Natural killer cell (primary cell): ENCODE data around the gene YBX3. TPM values are rescaled to one million over a fixed set of nuclear protein-coding genes. Genes with fewer than 3 reads are reported as not detected.

Source experiments
- ATAC-seq, 3 donors: fragments of 150-1000 bp in 2 of 3; fragments of 200-7000 bp in 1 of 3; cut with Tn5 transposase; 1 replicate in 1 of 3; 2 replicates in 2 of 3; pipeline ENCODE4 v1.10.0; 2021; ENCODE audit warnings: mild to moderate bottlenecking in 2 of 3, moderate library complexity in 2 of 3
- DNase-seq, 2 donors: peaks; one replicate each; pipeline versions ENCODE4 v3.0.0 to v3.0.0-alpha.2; 2013 to 2021; ENCODE audit warnings: mixed read lengths in 1 of 2
- H3K27ac ChIP-seq: one replicate; pipeline ENCODE4 v1.5.1; 2013; ENCODE audit warnings: mild to moderate bottlenecking, low read length
- H3K27me3 ChIP-seq: one replicate; pipeline ENCODE4 v1.6.1; 2013; ENCODE audit warnings: low read length; ENCODE audit not compliant: control insufficient read depth, insufficient read depth
- H3K36me3 ChIP-seq: one replicate; pipeline ENCODE4 v1.6.1; 2013; ENCODE audit warnings: low read length; ENCODE audit not compliant: control insufficient read depth, insufficient read depth
- H3K4me1 ChIP-seq: one replicate; pipeline ENCODE4 v1.6.1; 2013; ENCODE audit warnings: low read length; ENCODE audit not compliant: control insufficient read depth, insufficient read depth
- H3K4me3 ChIP-seq: one replicate; pipeline ENCODE4 v1.5.1; 2013; ENCODE audit warnings: low read length
- H3K9me3 ChIP-seq: one replicate; pipeline ENCODE4 v1.6.1; 2013; ENCODE audit warnings: low read length; ENCODE audit not compliant: control insufficient read depth, insufficient read depth
- H3K27ac Mint-ChIP-seq, 2 donors: one replicate each; pipeline ENCODE4 v1.8.0; 2022; ENCODE audit warnings: mild to moderate bottlenecking in 2 of 2, mixed read lengths in 2 of 2, moderate library complexity in 1 of 2
- H3K27me3 Mint-ChIP-seq, 2 donors: one replicate each; pipeline ENCODE4 v1.8.0; 2022; ENCODE audit warnings: low read depth in 2 of 2, mixed read lengths in 2 of 2
- H3K36me3 Mint-ChIP-seq: one replicate; pipeline ENCODE4 v1.8.0; 2022; ENCODE audit warnings: mixed read lengths
- H3K4me1 Mint-ChIP-seq, 2 donors: one replicate each; pipeline ENCODE4 v1.8.0; 2022; ENCODE audit warnings: mixed read lengths in 2 of 2
- H3K4me3 Mint-ChIP-seq: one replicate; pipeline ENCODE4 v1.8.0; 2022; ENCODE audit warnings: mild to moderate bottlenecking, moderate library complexity, mixed read lengths
- H3K9me3 Mint-ChIP-seq, 2 donors: one replicate each; pipeline ENCODE4 v1.8.0; 2022; ENCODE audit warnings: mixed read lengths in 2 of 2
- CTCF ChIP-seq: fragments of 200-600 bp; IDR thresholded peaks from one replicate; pipeline ENCODE4 v1.8.0; 2022; ENCODE audit warnings: antibody characterized with exemption
- WGBS: methylation state at CpG from one replicate; pipeline ENCODE4 v1.1.7; 2013; ENCODE audit warnings: missing lambda C conversion rate; ENCODE audit not compliant: insufficient coverage; 5-methylcytosine and 5-hydroxymethylcytosine counted together
- intact Hi-C: fragments of 100-400 bp; cut with micrococcal nuclease; formaldehyde crosslinking; loops from one replicate; pipeline ENCODE4 v1.14.2; 2022
- total RNA-seq, 4 donors: library from RNA; stranded (reverse); fragments of 120-200 nt in 1 of 4; gene quantifications; one replicate each; pipeline versions ENCODE4 v1.2.3 to v1.2.4, GENCODE V29; 2013 to 2022

The YBX3 gene
- total RNA-seq, 3 donors from 2014 or later (not counting 1 experiment from before 2014, with no cell fraction given) = 13.4 to 36.0 (median 33.0) TPM

GRCh38 chr12:10716277-10716676 is 6.8 kb downstream of the YBX3 start:
- no peak overlapping the region for H3K4me3 ChIP-seq
- intact Hi-C loops = no loop called here
- no peaks in the 10 kb centered on the region for H3K9me3 Mint-ChIP-seq
- H3K27me3 Mint-ChIP-seq = peaks cover 38 to 75% of the 10 kb centered on the region in 2 donors
- H3K27ac ChIP-seq = no peak overlapping the region
- H3K36me3 ChIP-seq = no peaks in the 10 kb centered on the region
- no peak overlapping the region for H3K27ac Mint-ChIP-seq
- ATAC-seq (no peak), DNase-seq (no peak)
- no peak overlapping the region for H3K4me3 Mint-ChIP-seq
- H3K9me3 ChIP-seq = no peaks in the 10 kb centered on the region
- peaks cover 4% of the 10 kb centered on the region for H3K4me1 ChIP-seq
- H3K36me3 Mint-ChIP-seq = no peaks in the 10 kb centered on the region
- no peak for TF ChIP-seq CTCF
- peaks cover 0 to 7% of the 10 kb centered on the region in 2 donors for H3K4me1 Mint-ChIP-seq
- 93% methylated on average over 2 of the region's 4 CpGs for whole genome bisulfite sequencing
- peaks cover 2% of the 10 kb centered on the region for H3K27me3 ChIP-seq

- Mint-ChIP-seq H3K4me3 (no peak overlapping the region), H3K4me1 (peaks cover 0 to 7% of the 10 kb centered on the region in 2 donors), H3K27ac (no peak overlapping the region), H3K36me3 (no peaks in the 10 kb centered on the region), H3K27me3 (peaks cover 38 to 69% of the 10 kb centered on the region in 2 donors), H3K9me3 (no peaks in the 10 kb centered on the region)
- TF ChIP-seq CTCF = no peak
- Histone ChIP-seq H3K27me3 (peaks cover 2% of the 10 kb centered on the region), H3K9me3 (no peaks in the 10 kb centered on the region), H3K27ac (no peak overlapping the region), H3K36me3 (no peaks in the 10 kb centered on the region), H3K4me3 (no peak overlapping the region), H3K4me1 (peaks cover 4% of the 10 kb centered on the region)
- 74% methylated on average over 4 of the region's 6 CpGs for WGBS
- DNase-seq (peak in 1 of 2 donors; percentile 57), ATAC-seq (no peak)
- intact Hi-C loops = no loop called here
Measured at GRCh38 chr12:10715491-10715890, 7.6 kb downstream of the YBX3 start.

GRCh38 chr12:10709808-10710207 is 13.3 kb downstream of the YBX3 start:
- H3K27ac ChIP-seq = no peak overlapping the region

More at GRCh38 chr12:10709808-10710207, 13.3 kb downstream of the YBX3 start:
- Histone ChIP-seq H3K27me3 (no peaks in the 10 kb centered on the region), H3K4me1 (no peaks in the 10 kb centered on the region), H3K36me3 (no peaks in the 10 kb centered on the region), H3K9me3 (no peaks in the 10 kb centered on the region), H3K4me3 (no peak overlapping the region)
- Mint-ChIP-seq H3K27me3 (peaks cover 21 to 39% of the 10 kb centered on the region in 2 donors), H3K36me3 (no peaks in the 10 kb centered on the region), H3K4me1 (no peaks in the 10 kb centered on the region), H3K4me3 (no peak overlapping the region), H3K9me3 (no peaks in the 10 kb centered on the region), H3K27ac (no peak overlapping the region)
- TF ChIP-seq CTCF = no peak
- ATAC-seq (no peak), DNase-seq (no peak)
- intact Hi-C loops = no loop called here
- WGBS = 96% methylated on average over 16 of the region's 16 CpGs
